HG03432 (cell line): ENCODE measurements around the gene WASF2.
"Not testable (repeated sequence)": the region's sequence is repeated elsewhere in the genome, so short reads cannot be mapped to it uniquely, and the experiment has no call there.

Experiments
- ATAC-seq: cut with Tn5 transposase; IDR thresholded peaks from one replicate; pipeline ENCODE4 v1.9.1; 2021; ENCODE audit warnings: mild to moderate bottlenecking, moderate library complexity; ENCODE audit not compliant: unreplicated experiment

WASF2 gene, protein sequence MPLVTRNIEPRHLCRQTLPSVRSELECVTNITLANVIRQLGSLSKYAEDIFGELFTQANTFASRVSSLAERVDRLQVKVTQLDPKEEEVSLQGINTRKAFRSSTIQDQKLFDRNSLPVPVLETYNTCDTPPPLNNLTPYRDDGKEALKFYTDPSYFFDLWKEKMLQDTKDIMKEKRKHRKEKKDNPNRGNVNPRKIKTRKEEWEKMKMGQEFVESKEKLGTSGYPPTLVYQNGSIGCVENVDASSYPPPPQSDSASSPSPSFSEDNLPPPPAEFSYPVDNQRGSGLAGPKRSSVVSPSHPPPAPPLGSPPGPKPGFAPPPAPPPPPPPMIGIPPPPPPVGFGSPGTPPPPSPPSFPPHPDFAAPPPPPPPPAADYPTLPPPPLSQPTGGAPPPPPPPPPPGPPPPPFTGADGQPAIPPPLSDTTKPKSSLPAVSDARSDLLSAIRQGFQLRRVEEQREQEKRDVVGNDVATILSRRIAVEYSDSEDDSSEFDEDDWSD

DNA sequence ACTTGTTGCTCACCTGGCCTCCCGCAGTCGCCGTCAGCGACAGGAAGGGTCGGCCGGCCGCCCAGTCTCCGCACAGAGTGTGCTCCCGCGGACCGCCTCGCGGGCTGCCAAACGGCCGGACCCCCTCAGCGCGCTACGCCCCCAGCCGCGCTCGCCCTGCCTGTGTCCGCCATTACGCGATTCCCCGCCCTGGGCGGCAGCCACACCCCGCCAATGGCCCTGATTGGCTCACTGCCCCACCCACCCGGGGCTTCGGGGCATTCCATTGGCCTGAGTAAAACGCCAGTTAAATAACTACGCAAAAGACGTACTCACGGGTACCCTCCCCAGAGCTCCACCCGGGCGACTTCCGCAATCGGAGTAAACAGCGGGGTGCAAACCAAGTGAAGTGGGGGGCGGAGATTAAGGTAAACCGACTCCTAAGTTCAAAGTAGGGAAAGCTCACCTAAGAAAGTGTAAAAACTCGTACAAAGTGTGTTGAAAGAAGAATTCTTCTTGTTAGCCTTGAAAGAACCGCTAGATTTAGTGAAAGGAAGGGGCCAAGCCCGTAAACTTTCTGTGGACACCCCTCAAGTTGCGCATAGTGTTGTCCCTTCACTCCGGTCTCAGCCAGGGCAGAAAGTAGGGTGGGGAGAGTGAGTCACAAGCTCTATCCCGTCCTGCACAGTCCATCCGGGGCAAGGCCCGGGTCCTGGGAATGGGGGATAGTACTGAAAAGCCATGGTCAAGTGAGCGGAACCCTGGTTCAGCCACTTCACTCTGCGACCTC is at the start of gene WASF2:
Gene WASF2, minus strand, starts transcription at position 195 of the 769 bp plus-strand sequence. CDS start 61,277 bp downstream, outside the sequence.
- peak; percentile 83 for ATAC-seq

DNA sequence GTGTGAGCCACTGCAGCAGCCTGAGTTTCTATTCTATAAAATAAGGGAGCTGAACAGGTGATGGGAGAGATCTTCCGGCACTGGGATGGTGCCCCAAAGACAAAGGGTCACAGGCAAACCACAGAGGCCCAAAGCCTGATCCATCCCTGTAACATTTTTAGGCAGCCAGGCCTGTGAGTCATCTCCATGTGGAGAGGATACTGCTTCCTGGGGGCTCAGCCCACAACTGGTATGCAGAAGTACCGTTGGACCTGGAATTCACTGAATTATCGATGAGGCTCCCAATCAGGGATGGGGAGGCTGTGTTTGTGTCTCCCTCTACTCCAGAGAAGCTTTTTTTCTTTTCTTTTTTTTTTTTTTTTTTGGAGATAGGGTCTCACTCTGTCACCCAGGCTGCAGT is 48.8 kb upstream of the WASF2 start:
- ATAC-seq = no peak

DNA sequence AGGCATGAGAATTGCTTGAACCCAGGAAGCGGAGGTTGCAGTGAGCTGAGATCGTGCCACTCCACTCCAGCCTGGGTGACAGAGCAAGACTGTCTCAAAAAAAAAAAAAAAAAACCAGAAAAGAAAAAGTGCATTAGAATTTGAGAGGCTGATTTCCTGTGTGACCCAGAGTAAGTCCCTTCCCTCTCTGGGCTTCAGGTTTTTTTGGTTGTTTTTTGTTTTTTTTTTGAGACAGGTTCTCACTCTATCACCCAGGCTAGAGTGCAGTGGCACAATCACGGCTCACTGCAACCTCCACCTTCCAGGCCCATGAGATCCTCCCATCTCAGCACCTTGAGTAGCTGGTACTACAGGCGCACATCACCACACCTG is 48.3 kb upstream of the WASF2 start:
- not testable (repeated sequence) for ATAC-seq

DNA sequence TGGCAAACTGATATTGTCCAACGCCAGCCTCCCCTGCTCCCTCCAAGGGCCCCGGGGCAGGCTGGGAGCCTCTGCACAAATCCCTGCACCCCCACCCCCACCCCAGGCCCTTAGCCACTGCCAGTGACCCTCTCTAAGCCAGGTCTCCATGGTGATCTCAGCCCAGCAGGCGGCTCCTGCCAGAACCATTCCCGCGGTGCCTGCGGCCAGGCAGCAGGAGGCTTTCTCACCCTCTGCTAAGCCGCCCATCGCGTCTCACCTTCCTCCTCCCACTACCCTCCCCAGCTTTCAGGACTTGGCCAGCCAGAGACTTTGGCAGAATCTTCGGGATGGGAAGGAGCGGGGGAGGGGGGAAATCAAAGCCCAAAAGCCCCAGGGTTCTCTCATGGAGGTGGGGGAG is 46.8 kb upstream of the WASF2 start:
- ATAC-seq = no peak

DNA sequence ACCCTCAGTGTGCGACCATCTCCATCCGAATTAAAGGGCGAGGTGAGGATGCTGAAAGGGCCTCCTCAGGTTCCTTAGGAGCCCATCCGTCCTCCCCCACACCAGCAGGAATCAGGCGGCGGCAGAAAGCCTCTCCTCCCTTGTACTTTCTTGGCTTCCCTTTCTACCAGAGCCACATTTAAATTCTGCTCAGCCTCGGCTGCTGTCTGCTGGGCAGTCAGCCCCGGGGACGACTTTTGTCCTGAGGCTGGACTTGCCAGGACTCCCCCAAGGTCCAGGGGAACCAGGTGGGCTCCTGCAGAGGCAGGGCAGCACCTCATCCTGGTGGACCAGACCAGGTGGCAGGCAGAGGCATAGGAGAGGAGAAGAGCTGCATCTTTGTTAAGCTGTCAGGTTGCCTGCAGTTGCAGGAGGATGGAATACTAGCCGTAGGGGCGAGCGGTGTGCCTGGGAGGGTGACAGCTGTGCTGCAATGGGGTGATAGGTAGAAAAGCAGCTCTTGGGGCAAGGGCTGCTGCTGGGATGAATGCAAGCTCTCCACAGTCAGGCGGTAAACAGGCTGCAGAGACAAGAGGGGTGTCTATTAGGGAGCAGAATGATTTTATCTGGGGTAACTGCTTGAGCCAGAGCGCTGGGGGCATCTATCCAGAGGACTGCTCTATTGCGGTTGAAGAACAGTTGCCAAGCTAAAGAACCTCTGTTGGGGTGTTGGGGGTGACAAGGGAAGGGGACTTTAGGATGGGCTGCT is 46.2 kb upstream of the WASF2 start:
- no peak for ATAC-seq

DNA sequence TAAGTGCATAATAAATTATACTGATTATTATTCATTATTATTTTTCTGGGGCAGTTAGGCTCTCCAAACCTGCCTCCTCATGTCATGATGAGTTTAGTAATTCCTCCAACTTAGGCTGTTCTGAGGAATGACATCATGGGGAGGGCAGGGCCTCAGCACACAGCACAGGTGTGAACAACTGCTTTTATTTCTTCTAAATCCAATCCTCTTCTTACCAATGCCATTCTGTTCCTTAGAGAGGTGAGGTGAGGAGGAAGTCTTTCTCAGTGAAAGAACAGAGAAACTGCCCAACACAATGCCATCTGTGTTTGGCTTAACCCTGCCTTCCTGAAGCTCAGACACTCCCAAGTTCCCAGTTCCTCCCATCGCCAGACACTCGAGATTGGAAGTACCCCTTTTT is 45.4 kb upstream of the WASF2 start:
- no peak for ATAC-seq

DNA sequence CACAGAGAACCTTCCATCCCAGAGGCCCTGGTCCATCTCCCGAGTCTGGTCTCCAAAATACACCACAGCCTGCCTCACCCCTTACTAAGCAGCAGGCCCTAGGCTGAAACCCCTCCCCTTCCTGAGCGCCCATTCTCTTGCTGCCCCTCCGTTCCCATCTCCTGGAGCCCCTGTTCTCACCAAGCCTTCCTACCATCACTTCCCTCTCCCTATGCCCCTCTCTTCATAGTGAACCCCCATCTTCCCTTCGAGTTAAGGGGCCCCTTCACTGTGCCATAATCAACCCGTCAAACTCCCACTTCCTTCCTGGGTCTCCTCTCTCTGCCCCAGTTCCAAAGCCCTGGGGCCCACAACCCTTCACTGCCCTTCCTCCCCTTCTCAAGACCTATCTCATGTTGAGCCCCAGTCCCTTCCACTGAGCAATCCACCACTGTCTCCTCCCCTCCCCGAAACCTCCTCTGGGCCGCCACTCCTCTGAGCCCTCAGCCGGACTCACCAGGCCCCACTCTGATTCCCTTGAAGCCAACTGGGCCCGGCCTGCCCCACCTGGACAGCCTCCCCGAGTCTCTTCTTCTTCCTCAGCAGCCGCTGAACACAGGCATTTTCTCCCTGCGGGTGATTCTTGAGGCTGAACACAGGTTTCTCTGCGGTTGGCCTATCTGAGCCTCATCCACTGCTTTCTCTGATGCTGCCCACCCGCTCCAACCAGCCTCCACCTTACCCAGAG is 42.2 kb upstream of the WASF2 start:
- no peak for ATAC-seq

DNA sequence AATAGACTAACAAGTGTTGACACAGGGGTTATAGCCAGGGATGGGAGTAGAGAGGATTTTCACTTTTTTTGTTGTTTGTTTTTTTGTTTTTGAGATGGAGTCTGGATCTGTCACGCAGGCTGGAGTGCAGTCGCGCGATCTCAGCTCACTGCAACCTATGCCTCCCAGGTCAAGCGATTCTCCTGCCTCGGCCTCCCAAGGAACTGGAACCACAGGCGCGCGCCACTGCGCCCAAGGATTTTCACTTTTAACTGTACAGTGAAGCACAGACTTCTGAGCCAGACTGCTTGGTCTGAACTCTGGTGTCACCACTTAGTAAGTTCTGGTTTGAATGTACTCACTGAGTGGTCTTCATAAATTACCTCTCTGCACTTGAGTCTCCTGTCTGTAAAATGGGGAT is 40.2 kb upstream of the WASF2 start:
- no peak for ATAC-seq

DNA sequence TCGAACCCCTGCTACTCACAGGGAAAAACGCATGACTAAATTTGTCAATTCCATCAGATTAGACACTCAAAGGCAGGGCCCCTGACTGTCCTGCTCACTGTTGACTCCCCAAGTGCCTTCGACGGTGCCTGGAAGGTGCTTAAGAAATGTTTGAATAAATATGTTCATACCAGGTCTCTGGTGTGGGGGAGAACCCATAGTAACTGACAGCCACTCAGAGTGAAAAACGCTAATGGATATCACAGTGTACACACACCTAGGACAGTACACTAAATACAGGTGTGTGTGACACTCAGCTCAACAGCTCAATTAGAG is 39.7 kb upstream of the WASF2 start:
- ATAC-seq = no peak

DNA sequence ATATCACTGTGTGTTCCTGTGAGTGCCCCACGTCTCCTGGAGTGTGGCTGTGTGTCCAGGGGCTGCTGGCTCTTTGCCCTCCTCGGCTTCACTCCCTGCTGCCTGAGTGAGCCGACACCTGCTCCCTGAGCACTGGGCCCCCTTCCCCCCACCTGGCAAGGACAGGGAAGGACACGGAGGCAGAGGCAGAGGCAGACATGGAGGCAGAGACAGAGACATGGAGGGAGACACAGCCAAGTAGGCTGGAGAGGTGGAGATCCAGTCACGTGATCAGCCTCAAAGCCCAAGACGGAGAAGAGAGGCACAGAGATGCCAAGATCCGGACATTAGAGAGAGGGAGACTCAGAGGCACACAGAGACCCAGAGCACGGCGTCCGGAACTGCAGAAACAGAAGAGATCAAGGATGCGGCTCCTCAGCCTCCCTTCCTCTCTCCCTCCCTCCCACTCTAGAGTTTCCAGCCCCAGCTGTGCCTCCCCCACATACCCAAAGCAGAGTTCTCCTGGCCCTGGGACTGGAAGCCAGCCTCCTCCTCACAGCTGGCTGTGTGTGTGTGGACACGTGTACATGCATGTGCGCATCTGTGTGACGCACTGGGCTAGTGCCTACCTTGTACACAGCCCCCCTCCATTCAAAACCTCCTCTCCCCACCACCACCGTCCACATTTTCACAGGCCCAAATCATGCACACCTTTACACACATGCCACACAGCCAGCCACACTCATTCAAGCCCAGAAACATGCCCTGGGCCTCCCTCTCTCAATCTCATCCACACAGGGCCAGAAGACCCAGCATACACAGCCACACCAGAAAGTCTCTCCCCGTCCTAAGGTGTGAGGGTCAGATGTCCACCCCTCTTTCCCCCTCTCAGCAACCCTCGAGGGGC is 39.1 kb upstream of the WASF2 start:
- ATAC-seq = no peak

DNA sequence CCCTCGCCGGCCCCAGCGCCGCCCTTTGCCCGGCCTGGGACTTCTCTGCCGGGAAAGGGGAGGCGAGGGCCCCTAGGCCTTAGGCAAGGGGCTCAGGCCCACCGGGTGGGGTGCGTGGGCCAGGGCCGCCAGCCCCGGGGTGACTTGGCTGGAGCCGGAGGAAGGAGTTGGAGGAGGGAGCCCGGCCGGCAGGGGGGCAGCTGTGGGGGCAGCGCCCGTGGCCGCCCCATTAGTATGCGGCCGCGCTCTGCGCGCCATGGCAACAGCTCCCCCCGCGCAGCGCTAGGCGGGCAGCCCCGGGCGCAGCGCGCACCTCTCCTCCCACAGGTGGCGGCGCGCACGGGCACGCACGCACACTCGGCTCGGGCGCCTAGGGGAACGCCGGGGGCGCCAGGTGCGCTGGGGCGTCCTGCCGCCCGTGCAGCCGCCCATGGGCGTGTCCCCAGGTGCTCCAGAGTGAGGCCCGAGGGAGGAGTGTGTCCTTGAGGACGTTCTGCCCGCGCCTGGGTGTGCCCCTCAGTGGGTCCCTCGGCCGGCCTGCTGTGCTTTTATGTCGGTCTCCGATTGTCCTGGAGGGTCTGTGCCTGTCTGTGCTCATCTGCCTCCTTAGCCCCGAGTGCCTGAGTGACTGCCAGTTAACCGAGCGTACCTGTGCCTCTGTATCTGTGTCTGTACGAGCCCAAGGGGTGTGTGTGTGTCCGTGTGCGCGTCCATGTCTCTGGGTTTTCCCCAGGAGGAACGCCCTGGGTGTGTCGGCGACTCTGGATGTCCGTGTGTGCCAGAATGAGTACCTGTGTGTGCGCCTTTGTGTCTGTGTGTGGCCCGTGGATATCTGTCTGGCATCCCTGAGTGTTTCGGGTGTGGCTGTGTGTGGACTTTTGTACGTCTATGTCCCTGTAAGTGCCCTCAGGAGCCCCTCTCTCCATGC is 38.2 kb upstream of the WASF2 start:
- no peak for ATAC-seq

DNA sequence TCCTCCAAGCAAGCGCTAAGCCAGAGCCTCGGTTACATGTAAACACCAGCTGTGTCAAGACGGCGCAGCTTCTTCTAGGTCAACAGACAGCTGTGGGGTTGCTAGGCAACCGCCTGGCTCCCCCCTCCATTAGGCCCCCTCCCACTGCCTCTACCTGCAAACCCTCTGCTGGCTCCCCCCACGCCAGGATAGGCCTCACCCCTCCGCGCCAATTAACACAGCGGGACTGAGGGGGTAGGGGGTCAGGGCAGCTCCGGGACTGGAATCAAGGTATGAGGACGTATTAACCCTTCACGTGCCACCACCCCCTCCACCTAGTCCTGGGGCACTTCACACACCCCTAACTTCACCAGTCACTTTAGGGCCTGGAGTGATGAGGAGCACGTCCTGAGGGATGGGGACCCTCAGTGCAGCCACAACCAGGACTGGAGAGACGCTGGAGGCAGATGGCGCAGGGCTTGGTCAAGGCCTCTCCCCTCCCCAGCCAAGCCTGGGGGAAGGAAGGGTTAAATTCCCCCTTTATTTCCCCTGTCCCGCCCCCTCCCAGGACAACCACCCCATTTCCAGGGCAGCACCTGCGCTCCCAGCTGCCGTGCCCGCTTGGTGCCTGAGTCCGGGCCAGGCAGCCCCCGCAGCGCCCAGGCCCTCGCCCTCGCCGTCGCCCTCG is 37.4 kb upstream of the WASF2 start:
- ATAC-seq = no peak

DNA sequence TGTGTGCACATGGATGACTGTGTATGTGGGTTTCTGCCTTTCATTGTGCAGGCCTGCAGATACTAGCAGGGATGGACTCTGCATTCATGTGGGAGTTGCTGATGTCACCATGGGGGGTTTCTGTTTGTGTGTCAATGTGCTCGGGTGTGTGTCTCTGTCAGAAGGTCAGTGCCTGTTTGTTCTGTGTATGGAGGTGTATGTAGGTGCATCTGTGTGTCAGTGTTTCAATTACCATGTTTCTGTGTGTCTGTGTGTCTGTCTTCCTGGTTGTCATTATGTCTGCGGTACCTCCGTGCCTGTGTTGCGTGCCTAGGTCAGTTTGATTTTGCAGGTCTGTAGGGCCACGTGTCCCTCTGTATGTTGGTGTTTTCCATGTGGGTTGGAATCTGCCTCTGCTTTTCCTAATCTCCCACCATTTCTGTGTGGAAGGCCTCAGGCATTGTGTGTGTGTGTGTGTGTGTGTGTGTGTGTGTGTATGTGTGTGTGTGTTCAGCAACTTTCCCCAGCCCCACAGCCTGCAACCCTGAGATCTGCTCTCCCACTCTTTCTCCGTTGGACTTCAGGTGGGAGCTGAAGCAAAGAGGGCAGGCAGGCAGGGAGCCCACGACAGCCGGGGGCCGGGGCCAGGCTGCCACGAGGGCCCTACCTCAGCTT is 36.7 kb upstream of the WASF2 start:
- ATAC-seq = no peak

DNA sequence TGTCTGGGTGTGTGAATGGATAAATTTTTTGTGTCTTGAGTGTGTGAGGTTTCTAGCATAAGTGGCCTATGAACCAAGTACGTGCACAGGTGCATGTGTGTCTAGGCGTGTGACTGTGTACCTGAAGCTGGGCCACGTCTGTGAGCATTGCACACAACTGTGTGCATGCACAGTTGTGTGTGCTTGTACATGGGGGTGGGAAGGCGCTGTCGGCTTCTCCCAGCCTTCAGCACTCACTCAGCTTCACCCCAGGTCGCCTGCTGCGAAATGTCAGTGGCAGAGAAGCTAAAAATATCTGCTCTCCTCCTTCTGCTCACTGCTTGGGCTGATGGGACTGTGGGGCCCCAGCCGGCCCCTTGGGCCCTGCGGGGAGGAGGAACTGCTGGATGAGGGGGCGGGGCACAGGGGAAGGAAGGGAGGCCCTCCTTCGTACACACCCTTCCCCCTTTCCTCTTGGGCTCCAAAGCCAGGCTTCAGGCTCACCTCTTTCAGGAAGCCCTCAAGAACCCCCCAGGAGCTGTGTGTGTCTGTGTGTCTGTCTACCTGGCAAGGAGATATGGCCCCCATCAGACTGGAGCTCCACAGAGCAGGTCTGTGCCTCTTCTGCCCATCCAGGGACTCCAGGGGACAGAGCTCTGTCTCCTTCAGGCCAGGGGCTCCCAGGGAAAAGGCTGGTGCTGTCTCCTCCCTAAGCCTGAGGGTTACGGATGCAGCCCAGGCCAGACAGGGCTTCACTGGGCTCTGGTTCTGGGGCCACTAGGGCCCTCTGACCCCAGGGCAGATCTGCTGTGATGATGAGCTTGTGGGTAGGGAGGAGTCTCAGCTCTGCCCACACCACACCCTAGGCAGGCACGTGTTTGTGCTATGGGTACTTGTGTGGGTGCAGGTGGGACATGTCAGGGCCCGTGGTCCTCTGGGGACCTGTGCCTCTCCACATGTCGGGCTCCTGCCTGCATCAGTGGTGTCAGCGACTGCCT is 35.6 kb upstream of the WASF2 start:
- ATAC-seq = peak; percentile 71

DNA sequence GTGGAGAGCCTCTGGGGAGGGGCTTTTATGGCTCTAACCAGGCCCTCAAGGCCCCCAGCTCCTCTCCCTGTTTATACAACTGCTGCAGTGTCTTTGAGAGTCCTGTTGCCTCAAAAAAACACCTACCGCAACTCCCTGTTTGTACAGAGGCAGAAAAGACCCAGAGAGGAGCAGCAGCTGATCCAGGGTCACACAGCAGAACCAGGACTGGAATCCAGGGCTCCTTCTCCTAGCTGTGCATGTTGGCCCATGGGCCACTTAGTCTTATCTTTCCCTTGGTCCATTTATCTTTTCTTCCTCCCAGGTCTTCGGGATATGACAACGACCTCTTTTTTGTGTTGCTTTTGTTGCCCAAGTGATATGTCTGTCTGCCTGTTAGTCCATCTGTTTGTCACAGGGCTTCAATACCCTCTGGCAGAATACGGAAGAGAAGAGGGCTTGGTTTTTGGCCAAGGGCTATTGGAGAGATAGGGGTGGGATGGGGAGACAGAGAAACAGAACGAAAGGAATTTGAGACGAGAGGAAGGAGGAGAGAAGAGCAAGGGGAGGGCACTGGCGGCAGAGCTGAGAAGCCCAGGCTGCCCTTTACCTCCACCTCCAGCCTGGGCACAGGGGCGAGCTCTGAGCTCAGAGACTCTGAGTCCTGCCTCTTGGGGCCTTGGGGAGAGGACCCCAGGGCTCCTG is 33.5 kb upstream of the WASF2 start:
- ATAC-seq = no peak
